ENCODE data around the gene CBX4.

CBX4 gene

DNA sequence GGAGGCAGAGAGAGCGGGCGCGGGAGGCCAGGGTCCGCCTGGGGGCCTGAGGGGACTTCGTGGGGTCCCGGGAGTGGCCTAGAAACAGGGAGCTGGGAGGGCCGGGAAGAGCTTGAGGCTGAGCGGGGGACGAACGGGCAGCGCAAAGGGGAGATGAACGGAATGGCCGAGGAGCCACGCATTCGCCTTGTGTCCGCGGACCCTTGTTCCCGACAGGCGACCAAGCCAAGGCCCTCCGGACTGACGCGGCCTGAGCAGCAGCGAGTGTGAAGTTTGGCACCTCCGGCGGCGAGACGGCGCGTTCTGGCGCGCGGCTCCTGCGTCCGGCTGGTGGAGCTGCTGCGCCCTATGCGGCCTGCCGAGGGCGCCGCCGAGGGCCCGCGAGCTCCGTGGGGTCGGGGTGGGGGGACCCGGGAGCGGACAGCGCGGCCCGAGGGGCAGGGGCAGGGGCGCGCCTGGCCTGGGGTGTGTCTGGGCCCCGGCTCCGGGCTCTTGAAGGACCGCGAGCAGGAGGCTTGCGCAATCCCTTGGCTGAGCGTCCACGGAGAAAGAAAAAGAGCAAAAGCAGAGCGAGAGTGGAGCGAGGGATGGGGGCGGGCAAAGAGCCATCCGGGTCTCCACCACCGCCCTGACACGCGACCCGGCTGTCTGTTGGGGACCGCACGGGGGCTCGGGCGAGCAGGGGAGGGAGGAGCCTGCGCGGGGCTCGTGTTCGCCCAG, 1.2 kb upstream of the CBX4 start:
- H3K4me3 ChIP-seq (ENCODE audit: low read length): peak overlapping the region; percentile 65; the same call in 1 of the 2 replicates
- peaks cover 18% of the 10 kb centered on the region for H3K79me2 ChIP-seq (ENCODE audit: low read length)
- DNase-seq: no peak
- H3F3A ChIP-seq (ENCODE audit: insufficient read depth, low read length): peaks cover 8% of the 10 kb centered on the region
- H3K9me2 ChIP-seq (replicated peaks; ENCODE audit: insufficient read depth, low read length): no peaks in the 10 kb centered on the region
- H3K9me3 ChIP-seq (replicated peaks; ENCODE audit: insufficient read depth, low read length): no peaks in the 10 kb centered on the region
- no peak for TF ChIP-seq EZH2phosphoT487 (IDR thresholded peaks at IDR 0.05; ENCODE audit: low read length)
- TF ChIP-seq CTCF (IDR thresholded peaks at IDR 0.05; ENCODE audit: low read length): no peak
- H3K36me3 ChIP-seq (replicated peaks; ENCODE audit: insufficient read depth, low read length): no peaks in the 10 kb centered on the region
- H3K27ac ChIP-seq (ENCODE audit: low read length): no peak overlapping the region
- peaks cover 9% of the 10 kb centered on the region; the same call in 1 of the 2 replicates for H3K4me1 ChIP-seq (ENCODE audit: low read length)
- H3K27me3 ChIP-seq (replicated peaks; ENCODE audit: insufficient read depth, low read length): peaks cover 54% of the 10 kb centered on the region
- H2AFZ ChIP-seq (ENCODE audit: low read length): peak overlapping the region; percentile 84; the same call in 1 of the 2 replicates
- H3K4me2 ChIP-seq (ENCODE audit: low read depth, low read length): peak overlapping the region; percentile 81; the same call in 1 of the 2 replicates
- peaks cover 3% of the 10 kb centered on the region; the same call in 1 of the 2 replicates for H4K20me1 ChIP-seq (ENCODE audit: insufficient read depth, low read length)
- H3K9ac ChIP-seq (ENCODE audit: low read length): no peak overlapping the region

DNA sequence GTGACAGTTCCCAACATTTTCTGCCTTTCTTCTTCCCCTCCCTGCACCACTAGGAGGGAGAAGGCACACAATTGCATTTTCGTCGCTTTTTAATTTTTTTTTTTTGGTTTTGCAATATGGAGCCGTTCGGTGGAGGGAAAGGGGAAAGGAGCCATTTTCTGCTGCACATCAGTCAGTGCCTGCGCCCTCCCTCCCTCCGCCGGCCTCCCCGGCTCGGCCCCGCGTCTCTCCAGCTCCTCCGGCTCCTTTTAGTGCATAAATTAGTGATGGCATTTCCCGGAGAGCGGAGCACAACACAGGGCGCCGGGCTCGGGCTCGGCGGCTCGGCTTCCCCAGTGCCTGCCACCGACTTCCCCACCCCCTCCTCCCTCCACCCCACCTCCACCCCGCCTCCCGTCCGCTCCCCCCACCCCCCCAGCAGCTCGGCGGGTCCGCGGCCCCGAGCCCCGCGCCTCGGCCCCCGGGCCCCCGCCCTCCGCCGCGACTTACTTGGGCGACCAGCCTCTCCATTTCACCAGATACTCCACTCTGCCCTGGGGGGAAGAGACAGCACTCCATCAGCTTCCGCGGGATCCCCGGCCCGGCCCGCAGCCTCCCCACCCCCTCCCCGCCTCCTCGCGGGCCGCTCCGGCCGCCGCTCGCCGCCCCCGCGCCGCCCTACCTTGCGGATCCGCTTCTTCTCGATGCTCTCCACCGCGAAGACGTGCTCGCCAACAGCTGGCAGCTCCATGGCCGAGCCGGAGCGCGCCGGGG, 542 bp downstream of the CBX4 start:
- DNase-seq: peak; percentile 43
- Histone ChIP-seq H3K9me3 (replicated peaks; ENCODE audit: insufficient read depth, low read length) (no peaks in the 10 kb centered on the region), H3K9ac (ENCODE audit: low read length) (peak overlapping the region; percentile 68), H3K4me1 (ENCODE audit: low read length) (peaks cover 9% of the 10 kb centered on the region; the same call in 1 of the 2 replicates), H3K4me2 (ENCODE audit: low read depth, low read length) (peak overlapping the region; percentile 95), H3K36me3 (replicated peaks; ENCODE audit: insufficient read depth, low read length) (no peaks in the 10 kb centered on the region), H3K4me3 (ENCODE audit: low read length) (peak overlapping the region; percentile 83), H3K27ac (ENCODE audit: low read length) (peak overlapping the region; percentile 65; the same call in 1 of the 2 replicates), H3K9me2 (replicated peaks; ENCODE audit: insufficient read depth, low read length) (no peaks in the 10 kb centered on the region), H3K27me3 (replicated peaks; ENCODE audit: insufficient read depth, low read length) (peaks cover 38% of the 10 kb centered on the region), H3K79me2 (ENCODE audit: low read length) (peaks cover 18% of the 10 kb centered on the region), H2AFZ (ENCODE audit: low read length) (peak overlapping the region; percentile 47), H3F3A (ENCODE audit: insufficient read depth, low read length) (peaks cover 8% of the 10 kb centered on the region), H4K20me1 (ENCODE audit: insufficient read depth, low read length) (peaks cover 3% of the 10 kb centered on the region; the same call in 1 of the 2 replicates)
- TF ChIP-seq CTCF (IDR thresholded peaks at IDR 0.05; ENCODE audit: low read length) (no peak), EZH2phosphoT487 (IDR thresholded peaks at IDR 0.05; ENCODE audit: low read length) (no peak), EZH2 (optimal IDR thresholded peaks at IDR 0.05; ENCODE audit: low read depth, low read length) (no peak)

DNA sequence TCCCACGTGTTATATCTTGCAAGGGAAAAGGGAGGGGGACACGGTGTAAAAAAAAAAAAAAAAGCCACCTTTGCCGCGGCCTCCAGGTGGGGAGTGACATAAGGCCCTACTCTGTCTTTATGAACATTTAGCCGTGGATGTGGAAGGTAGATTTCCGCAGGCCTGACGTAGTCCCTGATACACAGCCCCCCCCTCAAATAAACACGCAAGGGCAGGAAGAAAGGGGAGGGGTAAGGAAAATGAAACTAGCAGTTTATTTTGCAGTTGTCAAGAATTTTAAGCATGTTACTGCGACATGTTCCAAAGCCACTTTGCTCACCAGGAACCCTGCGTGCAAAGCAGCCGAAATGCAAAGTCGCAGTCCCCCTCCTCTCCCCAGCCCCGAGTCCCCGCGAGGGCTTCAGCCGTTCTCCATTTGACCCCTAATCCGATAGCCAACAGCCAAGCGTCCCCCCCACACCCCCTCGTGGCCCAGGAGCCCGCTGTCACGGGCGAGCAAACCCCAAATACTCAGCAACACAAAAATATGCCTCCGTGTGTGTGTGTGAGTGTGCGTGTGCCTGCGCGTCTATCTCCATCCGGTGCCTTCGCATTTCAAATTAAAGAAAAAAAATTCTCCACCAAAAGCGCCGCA, 1.2 kb downstream of the CBX4 start:
- peak; percentile 27 for DNase-seq
- no peak for TF ChIP-seq EZH2 (optimal IDR thresholded peaks at IDR 0.05; ENCODE audit: low read depth, low read length)
- no peak for TF ChIP-seq EZH2phosphoT487 (IDR thresholded peaks at IDR 0.05; ENCODE audit: low read length)
- TF ChIP-seq CTCF (IDR thresholded peaks at IDR 0.05; ENCODE audit: low read length): no peak
- Histone ChIP-seq H2AFZ (ENCODE audit: low read length) (peak overlapping the region; percentile 47), H3K9me2 (replicated peaks; ENCODE audit: insufficient read depth, low read length) (no peaks in the 10 kb centered on the region), H3K9me3 (replicated peaks; ENCODE audit: insufficient read depth, low read length) (no peaks in the 10 kb centered on the region), H3K4me1 (ENCODE audit: low read length) (peaks cover 9% of the 10 kb centered on the region; the same call in 1 of the 2 replicates), H4K20me1 (ENCODE audit: insufficient read depth, low read length) (peaks cover 3% of the 10 kb centered on the region; the same call in 1 of the 2 replicates), H3K4me2 (ENCODE audit: low read depth, low read length) (peak overlapping the region; percentile 95), H3K27ac (ENCODE audit: low read length) (peak overlapping the region; percentile 65; the same call in 1 of the 2 replicates), H3K36me3 (replicated peaks; ENCODE audit: insufficient read depth, low read length) (no peaks in the 10 kb centered on the region), H3F3A (ENCODE audit: insufficient read depth, low read length) (peaks cover 8% of the 10 kb centered on the region), H3K9ac (ENCODE audit: low read length) (peak overlapping the region; percentile 68), H3K79me2 (ENCODE audit: low read length) (peaks cover 18% of the 10 kb centered on the region), H3K27me3 (replicated peaks; ENCODE audit: insufficient read depth, low read length) (peaks cover 31% of the 10 kb centered on the region), H3K4me3 (ENCODE audit: low read length) (peak overlapping the region; percentile 83)
